AG04450 (cell line): ENCODE measurements around the gene MRPL41. TPM values are rescaled to one million over a fixed set of nuclear protein-coding genes. Genes with fewer than 3 reads are reported as not detected.
"Not testable (repeated sequence)": the region's sequence is repeated elsewhere in the genome, so short reads cannot be mapped to it uniquely, and the experiment has no call there.

Experiments used
- CTCF ChIA-PET: fragments of 300-600, 350-600 bp; formaldehyde crosslinking; extraction: SDS; loops from one replicate; lab custom pipeline; 2022; ENCODE audit warnings: antibody characterized with exemption, inconsistent platforms; lab: Charles Lee
- POLR2A ChIA-PET: fragments of 350-600 bp; formaldehyde crosslinking; extraction: SDS; loops from one replicate; lab custom pipeline; 2021; ENCODE audit warnings: antibody characterized with exemption, inconsistent platforms; lab: Yijun Ruan, JAX
- DNase-seq: peaks from one replicate; pipeline ENCODE4 v3.0.0-alpha.2; 2011; ENCODE audit warnings: low read depth, low spot score
- H3K27ac ChIP-seq: one replicate; pipeline ENCODE4 v1.5.1; 2012; ENCODE audit warnings: low read depth, low read length, control low read depth
- H3K27me3 ChIP-seq: one replicate; pipeline ENCODE4 v1.6.0; 2012; ENCODE audit warnings: low read length; ENCODE audit not compliant: control insufficient read depth, insufficient read depth
- H3K4me3 ChIP-seq: 2 replicates; pipeline ENCODE4 v1.5.1; 2011; ENCODE audit warnings: mild to moderate bottlenecking, low read depth, low read length, control low read depth
- H3K9me3 ChIP-seq: 2 replicates; pipeline ENCODE4 v1.5.1; 2012; ENCODE audit warnings: low read length; ENCODE audit not compliant: control insufficient read depth, insufficient read depth
- polyA plus RNA-seq: library from polyadenylated mRNA; depleted of rRNA; stranded (reverse); fragments of >200 nt; gene quantifications from 2 replicates; pipeline ENCODE4 v1.2.3, GENCODE V29; 2011
- TF ChIP-seq, protein P1 (sequence below): IDR thresholded peaks from 2 replicates; pipeline ENCODE4 v1.5.1; 2011; ENCODE audit warnings: low read depth, low read length, control low read depth, inconsistent platforms

MRPL41 gene
- polyA plus RNA-seq, 1 experiment = 12.3 TPM

DNA sequence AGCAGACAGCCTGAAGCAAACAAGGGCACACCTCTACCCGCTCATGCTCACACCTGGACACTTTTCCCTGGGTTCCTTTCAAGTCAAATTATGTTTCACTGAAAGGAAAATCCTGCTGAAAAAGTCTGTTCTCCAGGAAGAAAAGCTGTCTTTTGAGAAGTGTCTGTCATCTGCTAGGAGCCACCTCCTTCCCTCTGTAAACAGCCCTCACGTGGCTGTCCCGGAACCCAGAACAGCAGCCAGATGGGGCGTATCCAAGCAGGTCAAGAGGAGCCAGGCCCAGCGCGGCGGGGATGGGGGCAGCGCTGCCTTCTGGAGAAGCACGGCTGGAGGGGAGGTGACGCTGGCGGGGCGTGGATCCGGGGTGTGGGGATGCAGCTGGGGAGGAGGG, 1.5 kb upstream of the MRPL41 start, which contains the start of gene PNPLA7:
PNPLA7 (minus strand) TSS at position 172 of the 391 bp plus-strand sequence. CDS start 205 bp downstream, outside the sequence.
- H3K27me3 ChIP-seq = no peaks in the 10 kb centered on the region
- H3K4me3 ChIP-seq = peak within 1 kb of the TSS; percentile 67
- ChIA-PET POLR2A (interaction anchor here (0.6 to 0.7 kb wide), 2 partner anchors 59 to 289 kb away, joined by 3 read pairs; no protein-coding TSS in a partner anchor), CTCF (interaction anchor here (1.0 to 1.5 kb wide), 2 partner anchors 15 to 29 kb away, joined by 3 to 5 read pairs; no protein-coding TSS in a partner anchor)
- TF ChIP-seq, protein P1, sequence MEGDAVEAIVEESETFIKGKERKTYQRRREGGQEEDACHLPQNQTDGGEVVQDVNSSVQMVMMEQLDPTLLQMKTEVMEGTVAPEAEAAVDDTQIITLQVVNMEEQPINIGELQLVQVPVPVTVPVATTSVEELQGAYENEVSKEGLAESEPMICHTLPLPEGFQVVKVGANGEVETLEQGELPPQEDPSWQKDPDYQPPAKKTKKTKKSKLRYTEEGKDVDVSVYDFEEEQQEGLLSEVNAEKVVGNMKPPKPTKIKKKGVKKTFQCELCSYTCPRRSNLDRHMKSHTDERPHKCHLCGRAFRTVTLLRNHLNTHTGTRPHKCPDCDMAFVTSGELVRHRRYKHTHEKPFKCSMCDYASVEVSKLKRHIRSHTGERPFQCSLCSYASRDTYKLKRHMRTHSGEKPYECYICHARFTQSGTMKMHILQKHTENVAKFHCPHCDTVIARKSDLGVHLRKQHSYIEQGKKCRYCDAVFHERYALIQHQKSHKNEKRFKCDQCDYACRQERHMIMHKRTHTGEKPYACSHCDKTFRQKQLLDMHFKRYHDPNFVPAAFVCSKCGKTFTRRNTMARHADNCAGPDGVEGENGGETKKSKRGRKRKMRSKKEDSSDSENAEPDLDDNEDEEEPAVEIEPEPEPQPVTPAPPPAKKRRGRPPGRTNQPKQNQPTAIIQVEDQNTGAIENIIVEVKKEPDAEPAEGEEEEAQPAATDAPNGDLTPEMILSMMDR = no peak
- H3K9me3 ChIP-seq = peaks cover 6% of the 10 kb centered on the region; the same call in 1 of the 2 replicates
- H3K27ac ChIP-seq = no peak within 1 kb of the TSS
- DNase-seq = peak; percentile 8

DNA sequence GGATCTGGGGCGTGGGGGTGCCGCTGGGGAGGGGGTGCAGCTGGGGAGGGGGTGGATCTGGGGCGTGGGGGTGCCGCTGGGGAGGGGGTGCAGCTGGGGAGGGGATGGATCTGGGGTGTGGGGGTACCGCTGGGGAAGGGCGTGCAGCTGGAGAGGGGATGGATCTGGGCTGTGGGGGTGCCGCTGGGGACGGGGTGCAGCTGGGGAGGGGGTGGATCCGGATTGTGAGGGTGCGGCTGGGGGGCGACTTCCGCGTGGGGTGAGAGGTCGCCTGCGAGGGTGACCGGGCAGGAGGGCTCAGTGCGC, 768 bp upstream of the MRPL41 start:
- POLR2A ChIA-PET = interaction anchor here (0.6 kb wide), 1 partner anchor 272 kb away, joined by 3 read pairs; no protein-coding TSS in a partner anchor
- H3K27ac ChIP-seq, CTCF ChIA-PET, H3K27me3 ChIP-seq, DNase-seq, H3K9me3 ChIP-seq: not testable (repeated sequence)
- H3K4me3 ChIP-seq = peak overlapping the region; percentile 67

DNA sequence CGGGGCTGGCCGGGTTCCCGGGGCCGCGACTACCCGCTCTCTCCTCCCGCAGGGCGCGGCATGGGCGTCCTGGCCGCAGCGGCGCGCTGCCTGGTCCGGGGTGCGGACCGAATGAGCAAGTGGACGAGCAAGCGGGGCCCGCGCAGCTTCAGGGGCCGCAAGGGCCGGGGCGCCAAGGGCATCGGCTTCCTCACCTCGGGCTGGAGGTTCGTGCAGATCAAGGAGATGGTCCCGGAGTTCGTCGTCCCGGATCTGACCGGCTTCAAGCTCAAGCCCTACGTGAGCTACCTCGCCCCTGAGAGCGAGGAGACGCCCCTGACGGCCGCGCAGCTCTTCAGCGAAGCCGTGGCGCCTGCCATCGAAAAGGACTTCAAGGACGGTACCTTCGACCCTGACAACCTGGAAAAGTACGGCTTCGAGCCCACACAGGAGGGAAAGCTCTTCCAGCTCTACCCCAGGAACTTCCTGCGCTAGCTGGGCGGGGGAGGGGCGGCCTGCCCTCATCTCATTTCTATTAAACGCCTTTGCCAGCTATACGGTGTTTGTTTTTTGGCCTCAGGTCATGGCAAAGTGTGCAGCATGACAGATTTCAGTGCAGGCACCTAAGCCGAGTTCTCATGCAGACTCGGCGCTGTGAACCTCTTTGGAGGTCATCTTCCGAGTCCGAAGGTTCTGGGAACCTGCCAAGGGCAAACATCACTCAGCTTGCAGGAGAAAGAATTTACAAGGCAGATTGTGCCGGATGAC, 516 bp downstream of the MRPL41 start:
- ChIA-PET CTCF (interaction anchor here (0.7 to 1.2 kb wide), 2 partner anchors 10 to 17 kb away, joined by 3 read pairs; no protein-coding TSS in a partner anchor), POLR2A (interaction anchor here (0.6 to 1.3 kb wide), 4 partner anchors 10 to 312 kb away, joined by 3 to 7 read pairs (median 4); partner anchors contain the start of gene TUBB4B)
- no peak for DNase-seq
- Histone ChIP-seq H3K27me3 (no peaks in the 10 kb centered on the region), H3K4me3 (peak overlapping the region; percentile 77), H3K27ac (peak overlapping the region; percentile 47), H3K9me3 (no peaks in the 10 kb centered on the region; the same call in 1 of the 2 replicates)
- TF ChIP-seq, protein P1 = no peak

DNA sequence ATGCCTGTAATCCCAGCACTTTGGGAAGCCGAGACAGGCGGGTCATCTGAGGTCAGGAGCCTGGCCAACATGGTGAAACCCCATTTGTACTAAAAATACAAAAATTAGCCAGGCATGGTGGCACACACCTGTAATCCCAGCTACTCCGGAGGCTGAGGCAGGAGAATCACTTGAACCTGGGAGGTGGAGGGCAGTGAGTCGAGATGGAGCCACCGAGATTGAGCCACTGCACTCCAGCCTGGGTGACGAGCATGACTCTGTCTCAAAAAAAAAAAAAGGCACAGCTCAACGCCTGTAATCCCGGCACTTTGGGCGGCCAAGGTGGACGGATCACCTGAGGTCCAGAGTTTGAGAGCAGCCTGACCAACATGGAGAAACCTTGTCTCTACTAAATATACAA, 2.0 kb downstream of the MRPL41 start:
- H3K27ac ChIP-seq, CTCF ChIA-PET, H3K27me3 ChIP-seq, DNase-seq, H3K9me3 ChIP-seq, POLR2A ChIA-PET, H3K4me3 ChIP-seq: not testable (repeated sequence)

DNA sequence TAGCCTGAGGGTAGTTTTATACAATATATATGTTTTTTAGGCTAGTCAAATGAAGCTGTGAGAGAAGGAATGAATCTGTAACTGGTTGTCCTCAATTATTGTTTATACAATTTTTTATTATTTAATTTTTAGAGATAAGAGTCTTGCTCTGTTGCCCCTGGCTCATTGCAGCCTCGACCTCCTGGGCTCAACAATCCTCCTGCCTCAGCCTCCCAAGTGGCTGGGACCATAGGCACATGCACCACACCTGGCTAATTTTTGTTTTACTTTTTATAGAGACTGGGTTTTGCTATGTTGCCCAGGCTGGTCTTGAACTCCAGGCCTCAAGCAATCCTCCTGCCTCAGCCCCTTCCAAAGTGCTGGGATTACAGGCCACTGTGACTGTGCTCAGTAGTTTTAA, 2.7 kb downstream of the MRPL41 start:
- ChIA-PET POLR2A (no interaction called here), CTCF (interaction anchor here (0.8 kb wide), 1 partner anchor 25 kb away, joined by 3 read pairs; no protein-coding TSS in a partner anchor)
- Histone ChIP-seq H3K4me3 (no peak overlapping the region), H3K27me3 (no peaks in the 10 kb centered on the region), H3K9me3 (no peaks in the 10 kb centered on the region), H3K27ac (no peak overlapping the region)
- TF ChIP-seq, protein P1 = no peak
- no peak for DNase-seq

DNA sequence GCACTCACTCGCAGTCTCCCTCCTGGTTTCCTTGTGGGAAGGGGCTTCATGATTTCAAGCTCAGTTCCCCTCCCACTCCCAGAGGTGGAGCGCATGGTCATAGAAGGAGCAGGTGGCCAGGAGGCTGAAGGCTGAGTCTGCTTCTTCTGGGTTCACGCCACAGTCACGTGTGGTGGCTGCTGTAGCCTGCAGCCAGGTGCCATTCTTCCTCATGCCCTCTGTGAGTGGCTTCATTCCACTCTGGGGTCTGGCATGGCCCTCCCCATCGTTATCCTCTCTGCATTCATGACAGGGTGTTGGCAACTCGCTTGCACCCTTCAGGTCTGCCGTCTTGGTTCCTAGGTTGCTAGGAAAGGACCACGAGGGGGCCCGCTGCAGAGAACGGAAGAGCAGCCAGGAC, 3.5 kb downstream of the MRPL41 start:
- no peak for DNase-seq
- Histone ChIP-seq H3K27me3 (no peaks in the 10 kb centered on the region), H3K9me3 (no peaks in the 10 kb centered on the region), H3K4me3 (no peak overlapping the region), H3K27ac (no peak overlapping the region)
- ChIA-PET POLR2A (no interaction called here), CTCF (interaction anchor here (0.8 kb wide), 1 partner anchor 24 kb away, joined by 3 read pairs; no protein-coding TSS in a partner anchor)
- TF ChIP-seq, protein P1 = no peak
